GM15510 (cell line): ENCODE measurements around the gene MARCHF3.

Experiments
- POLR2A ChIP-seq: IDR thresholded peaks from 3 replicates; pipeline ENCODE4 v1.6.1; 2011; ENCODE audit warnings: borderline replicate concordance; ENCODE audit not compliant: insufficient read length; ENCODE audit errors: extremely low read depth

Gene MARCHF3

GRCh38 chr5:126900796-126901195 is 129.6 kb downstream of the MARCHF3 start:
- TF ChIP-seq POLR2A = no peak

- no peak for TF ChIP-seq POLR2A
These were observed 130.9 kb downstream of the MARCHF3 start for GRCh38 chr5:126899476-126899875.

- no peak for TF ChIP-seq POLR2A
These were observed 132.3 kb downstream of the MARCHF3 start for GRCh38 chr5:126897851-126898630.

GRCh38 chr5:126896170-126896702 is 134.1 kb downstream of the MARCHF3 start:
- TF ChIP-seq POLR2A = no peak

- TF ChIP-seq POLR2A = no peak
These were observed 142.2 kb downstream of the MARCHF3 start for GRCh38 chr5:126888175-126888574.

GRCh38 chr5:126884269-126884819 is 146.0 kb downstream of the MARCHF3 start:
- no peak for TF ChIP-seq POLR2A

- TF ChIP-seq POLR2A = no peak
These were observed 146.7 kb downstream of the MARCHF3 start for GRCh38 chr5:126883564-126884245.

GRCh38 chr5:126881821-126882600 is 148.3 kb downstream of the MARCHF3 start:
- TF ChIP-seq POLR2A = no peak

GRCh38 chr5:126878634-126879033 is 151.7 kb downstream of the MARCHF3 start:
- TF ChIP-seq POLR2A = no peak

- no peak for TF ChIP-seq POLR2A
These were observed 152.3 kb downstream of the MARCHF3 start for GRCh38 chr5:126878085-126878484.

- no peak for TF ChIP-seq POLR2A
These were observed 152.8 kb downstream of the MARCHF3 start for GRCh38 chr5:126877602-126878001.

GRCh38 chr5:126875303-126875785 is 155.0 kb downstream of the MARCHF3 start:
- no peak for TF ChIP-seq POLR2A

- no peak for TF ChIP-seq POLR2A
These were observed 157.6 kb downstream of the MARCHF3 start for GRCh38 chr5:126872561-126873354.

GRCh38 chr5:126871441-126871840 is 158.9 kb downstream of the MARCHF3 start:
- TF ChIP-seq POLR2A = no peak
